HepG2 (cell line): ENCODE results near the gene LIFR. TPM values are rescaled to one million over a fixed set of nuclear protein-coding genes. Genes with fewer than 3 reads are reported as not detected.

Experiments used
- ATAC-seq: fragments of 200-7000 bp; cut with Tn5 transposase; 3 replicates; pipeline ENCODE4 v1.9.1; 2020; ENCODE audit warnings: mild to moderate bottlenecking, moderate library complexity
- BruUV-seq: library from RNA; stranded (reverse); fragments of 400-500 nt; replicated peaks from 2 replicates; lab custom pipeline; 2021; lab: Mats Ljungman, UMichigan
- CTCF ChIA-PET: fragments of 300-600 bp; formaldehyde crosslinking; extraction: SDS; loops from one replicate; lab custom pipeline; 2021; ENCODE audit warnings: low total read pairs, inconsistent platforms, low intra/inter-chr PET ratio; lab: Yijun Ruan, JAX
- POLR2A ChIA-PET: fragments of 350-600 bp; sonication (Branson Sonifier 250); formaldehyde crosslinking; loops from one replicate; lab custom pipeline; 2020; ENCODE audit warnings: antibody characterized with exemption, inconsistent platforms; lab: Yijun Ruan, JAX
- DNase-seq: peaks from one replicate; pipeline ENCODE4 v3.0.0-alpha.2; 2015; ENCODE audit warnings: low spot score
- FAIRE-seq: peaks from 3 replicates; lab custom pipeline; 2011; peaks lifted over from hg19 to GRCh38; lab: Jason Lieb, UNC
- H2AFZ ChIP-seq: one replicate; pipeline ENCODE4 v1.6.1; 2011; ENCODE audit warnings: low read length, inconsistent platforms
- H3K27ac ChIP-seq: fragments of 300-600 bp; 3 replicates; pipeline ENCODE4 v1.8.0; 2011; ENCODE audit warnings: mixed run types, mild to moderate bottlenecking, mixed read lengths, low read length, inconsistent platforms; ENCODE audit not compliant: insufficient read depth; ENCODE audit errors: extremely low read length
- H3K27me3 ChIP-seq, 2 experiments: fragments of 200-600 bp in 1 of 2; 2 replicates in 1 of 2; 3 replicates in 1 of 2; pipeline versions ENCODE4 v1.6.0 to v1.8.0; 2011; ENCODE audit warnings: low read length in 2 of 2, mild to moderate bottlenecking in 2 of 2, moderate library complexity in 2 of 2, inconsistent platforms in 1 of 2; ENCODE audit not compliant: insufficient read depth in 2 of 2, control insufficient read depth in 1 of 2
- H3K36me3 ChIP-seq, 2 experiments: fragments of 200-600 bp in 1 of 2; replicated peaks in 1 of 2; 2 replicates in 1 of 2; 3 replicates in 1 of 2; pipeline versions ENCODE4 v1.5.1 to v1.8.0; 2011; ENCODE audit warnings: low read length in 2 of 2, inconsistent platforms in 1 of 2; ENCODE audit not compliant: insufficient read depth in 2 of 2, control insufficient read depth in 1 of 2
- H3K4me1 ChIP-seq: 2 replicates; pipeline ENCODE4 v1.5.1; 2012; ENCODE audit warnings: low read length, inconsistent platforms; ENCODE audit not compliant: insufficient read depth
- H3K4me2 ChIP-seq: 2 replicates; pipeline ENCODE4 v1.6.0; 2011; ENCODE audit warnings: low read depth, low read length, inconsistent platforms
- H3K4me3 ChIP-seq, 3 experiments: fragments of 200-600 bp in 1 of 3; sonication (generic), shearing (Covaris generic) in 1 of 3; replicated peaks in 1 of 3; 2 replicates each; pipeline ENCODE4 v1.5.1; 2011 to 2016; ENCODE audit warnings: low read length in 3 of 3, inconsistent platforms in 2 of 3, low read depth in 2 of 3, mild to moderate bottlenecking in 2 of 3, control low read depth in 1 of 3, mixed read lengths in 1 of 3; ENCODE audit not compliant: insufficient read depth in 1 of 3
- H3K79me2 ChIP-seq: one replicate; pipeline ENCODE4 v1.6.1; 2011; ENCODE audit warnings: low read length, inconsistent platforms; ENCODE audit not compliant: insufficient read depth
- H3K9ac ChIP-seq: 2 replicates; pipeline ENCODE4 v1.6.0; 2011; ENCODE audit warnings: mild to moderate bottlenecking, low read depth, low read length, inconsistent platforms; ENCODE audit not compliant: insufficient read depth
- H3K9me3 ChIP-seq: 2 replicates; pipeline ENCODE4 v1.5.1; 2012; ENCODE audit warnings: mild to moderate bottlenecking, low read length
- H4K20me1 ChIP-seq: 2 replicates; pipeline ENCODE4 v1.6.0; 2011; ENCODE audit warnings: inconsistent platforms, mild to moderate bottlenecking, low read length, moderate library complexity; ENCODE audit not compliant: insufficient read depth
- KLF13 ChIP-seq: sonication (generic); formaldehyde crosslinking; IDR thresholded peaks from 2 replicates; pipeline ENCODE4 v1.4.0; 2020; ENCODE audit warnings: mild to moderate bottlenecking, missing genetic modification reagents
- LCORL ChIP-seq, 2 experiments: fragments of 450-650 bp in 1 of 2; sonication (generic) in 1 of 2; formaldehyde crosslinking in 1 of 2; IDR thresholded peaks; 2 replicates each; pipeline versions ENCODE4 v1.5.0 to v1.6.1; 2017 to 2020; ENCODE audit warnings: antibody characterized with exemption in 1 of 2, missing genetic modification reagents in 1 of 2
- MATR3 ChIP-seq: sonication (generic); formaldehyde crosslinking; IDR thresholded peaks from 2 replicates; pipeline ENCODE4 v1.4.0; 2020; ENCODE audit warnings: missing genetic modification reagents
- NR2F1 ChIP-seq, 2 experiments: fragments of 450-650 bp in 1 of 2; formaldehyde crosslinking in 1 of 2; IDR thresholded peaks; 2 replicates each; pipeline versions ENCODE4 v1.5.0 to v1.6.1; 2016 to 2020; ENCODE audit warnings: mild to moderate bottlenecking in 1 of 2, missing compliant biosample characterization in 1 of 2, missing genetic modification reagents in 1 of 2, moderate library complexity in 1 of 2
- POLR2AphosphoS5 ChIP-seq: IDR thresholded peaks from 2 replicates; pipeline ENCODE4 v1.6.1; 2012; ENCODE audit warnings: low read depth, low read length
- RFXANK ChIP-seq: IDR thresholded peaks from 2 replicates; pipeline ENCODE4 v1.6.1; 2016
- SYNCRIP ChIP-seq: fragments of 200-400 bp; formaldehyde crosslinking; IDR thresholded peaks from 2 replicates; pipeline ENCODE4 v1.6.1; 2018; ENCODE audit warnings: mild to moderate bottlenecking, low read depth, low read length; ENCODE audit not compliant: insufficient read depth
- ZNF253 ChIP-seq: sonication (generic); formaldehyde crosslinking; IDR thresholded peaks from 2 replicates; pipeline ENCODE4 v1.8.0; 2022; ENCODE audit warnings: mild to moderate bottlenecking, missing genetic modification reagents, borderline replicate concordance
- WGBS: methylation state at CpG from one replicate; pipeline ENCODE4 v1.1.6; 2017; ENCODE audit warnings: low lambda C conversion rate; 5-methylcytosine and 5-hydroxymethylcytosine counted together
- in situ Hi-C: cut with HindIII; loops from 2 replicates; pipeline ENCODE4 v1.10.0; 2017; ENCODE audit warnings: low pct_unique_long_range_greater_than_20kb; ENCODE audit not compliant: extremely low pct_ligation_motif_present
- intact Hi-C: fragments of 100-400 bp; cut with micrococcal nuclease; formaldehyde crosslinking; loops from one replicate; pipeline ENCODE4 v1.10.0; 2022; ENCODE audit not compliant: unreplicated experiment
- polyA plus RNA-seq, 8 experiments: library from polyadenylated mRNA; depleted of rRNA in 3 of 8; stranded (reverse) in 7 of 8; unstranded in 1 of 8; fragments of >200 nt; fragmentation: Illumina TruSeq in 4 of 8; extraction: Trizol in 4 of 8; gene quantifications; 2 replicates each; pipeline versions ENCODE4 v1.2.1 to v1.2.3, GENCODE V29; 2011 to 2016; ENCODE audit warnings: low read depth in 4 of 8, missing spikeins in 1 of 8, mixed read lengths in 1 of 8; ENCODE audit not compliant: insufficient read depth in 1 of 8
- total RNA-seq, 5 experiments: library from RNA; depleted of rRNA; stranded (reverse); fragments of >200 nt; fragmentation: Illumina TruSeq; extraction: Trizol; gene quantifications; 2 replicates each; pipeline ENCODE4 v1.2.3, GENCODE V29; 2016; ENCODE audit warnings: low read depth in 1 of 5
- TF ChIP-seq, protein P1 (sequence below): sonication (generic); formaldehyde crosslinking; IDR thresholded peaks from 2 replicates; pipeline ENCODE4 v1.8.0; 2022; ENCODE audit warnings: mild to moderate bottlenecking, missing genetic modification reagents, moderate library complexity
- TF ChIP-seq, protein P2 (sequence below): sonication (generic); formaldehyde crosslinking; IDR thresholded peaks from 2 replicates; pipeline ENCODE4 v1.9.0; 2021; ENCODE audit warnings: missing genetic modification reagents, borderline replicate concordance

LIFR gene
- total and polyA plus RNA-seq, 2 of the 13 experiments (the other 11 are each of a cell fraction or from before 2014, with no cell fraction given) = 6.3 to 25.2 TPM

DNA sequence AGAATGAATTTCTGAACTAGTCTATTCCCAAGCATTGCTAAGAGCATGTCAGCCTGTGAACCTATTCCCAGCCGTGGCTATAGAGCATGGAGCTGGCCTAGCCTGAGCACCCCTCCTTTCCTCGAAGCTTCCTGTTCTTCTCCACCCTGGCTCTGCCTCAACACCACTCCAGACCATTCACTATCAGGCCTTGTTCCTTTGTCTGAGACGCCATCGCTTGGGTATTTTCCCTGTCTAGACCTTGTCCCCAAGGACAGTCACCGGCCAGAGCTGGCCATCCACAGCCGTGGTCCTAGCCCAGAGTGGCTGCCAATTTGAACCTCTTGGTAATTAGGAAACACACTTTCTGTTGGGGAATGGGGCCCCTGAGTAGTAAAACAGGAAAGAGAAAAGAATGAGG is 105.8 kb downstream of the LIFR start:
- intact Hi-C loops (no loop called here), in situ Hi-C loops (no loop called here)
- no peaks in the 10 kb centered on the region for H4K20me1 ChIP-seq
- no peak for DNase-seq
- POLR2A ChIA-PET = no interaction called here
- no TSS peak for BruUV-seq
- H3K4me3 ChIP-seq = no peak overlapping the region
- no peak for TF ChIP-seq POLR2AphosphoS5
- TF ChIP-seq ZNF253 = no peak
- TF ChIP-seq RFXANK (CRISPR knock-in tag) = no peak
- no peak for TF ChIP-seq MATR3 (CRISPR knock-in tag)
- TF ChIP-seq, protein P1, sequence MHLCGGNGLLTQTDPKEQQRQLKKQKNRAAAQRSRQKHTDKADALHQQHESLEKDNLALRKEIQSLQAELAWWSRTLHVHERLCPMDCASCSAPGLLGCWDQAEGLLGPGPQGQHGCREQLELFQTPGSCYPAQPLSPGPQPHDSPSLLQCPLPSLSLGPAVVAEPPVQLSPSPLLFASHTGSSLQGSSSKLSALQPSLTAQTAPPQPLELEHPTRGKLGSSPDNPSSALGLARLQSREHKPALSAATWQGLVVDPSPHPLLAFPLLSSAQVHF (CRISPR knock-in tag) = no peak
- TF ChIP-seq, protein P2, sequence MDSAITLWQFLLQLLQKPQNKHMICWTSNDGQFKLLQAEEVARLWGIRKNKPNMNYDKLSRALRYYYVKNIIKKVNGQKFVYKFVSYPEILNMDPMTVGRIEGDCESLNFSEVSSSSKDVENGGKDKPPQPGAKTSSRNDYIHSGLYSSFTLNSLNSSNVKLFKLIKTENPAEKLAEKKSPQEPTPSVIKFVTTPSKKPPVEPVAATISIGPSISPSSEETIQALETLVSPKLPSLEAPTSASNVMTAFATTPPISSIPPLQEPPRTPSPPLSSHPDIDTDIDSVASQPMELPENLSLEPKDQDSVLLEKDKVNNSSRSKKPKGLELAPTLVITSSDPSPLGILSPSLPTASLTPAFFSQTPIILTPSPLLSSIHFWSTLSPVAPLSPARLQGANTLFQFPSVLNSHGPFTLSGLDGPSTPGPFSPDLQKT (CRISPR knock-in tag) = no peak
- TF ChIP-seq KLF13 (CRISPR knock-in tag) = no peak
- no peak for TF ChIP-seq SYNCRIP
- no peak for TF ChIP-seq LCORL (IDR thresholded peaks at IDR 0.05)
- no peak for TF ChIP-seq LCORL (CRISPR knock-in tag; IDR thresholded peaks at IDR 0.05)
- no peak for TF ChIP-seq NR2F1 (CRISPR knock-in tag; IDR thresholded peaks at IDR 0.05)
- H3K9ac ChIP-seq = no peak overlapping the region
- FAIRE-seq = no peak
- H3K27ac ChIP-seq = no peak overlapping the region
- CTCF ChIA-PET = no interaction called here
- no peak for ATAC-seq
- H3K4me1 ChIP-seq = no peaks in the 10 kb centered on the region
- peaks cover 3 to 38% of the 10 kb centered on the region in 2 experiments; a peak in 3 of 5 replicates for H3K27me3 ChIP-seq
- H3K79me2 ChIP-seq = no peaks in the 10 kb centered on the region
- no peak overlapping the region for H2AFZ ChIP-seq
- no peak overlapping the region for H3K4me2 ChIP-seq
- H3K36me3 ChIP-seq = no peaks in the 10 kb centered on the region
- no peaks in the 10 kb centered on the region for H3K9me3 ChIP-seq
- 49% methylated on average over 6 of the region's 6 CpGs for WGBS
